Measurements from ENCODE around the gene CASKIN1. TPM values are rescaled to one million over a fixed set of nuclear protein-coding genes. Genes with fewer than 3 reads are reported as not detected.

The CASKIN1 gene
- total and polyA plus RNA-seq, 10 of the 15 experiments (the other 5 are each of a cell fraction or from before 2014, with no cell fraction given) = 0.03 to 0.33 (median 0.11) TPM; not detected in 5

- TF ChIP-seq POLR2A (IDR thresholded peaks at IDR 0.05; ENCODE audit: low read depth, low read length) (0 out of 2 replicates have a peak, but pooled peaks have one; percentile 2), TCF12 (IDR thresholded peaks at IDR 0.05; ENCODE audit: low read depth, low read length) (no peak)
- H3K27me3 ChIP-seq (replicated peaks in 1 of 2; ENCODE audit: control insufficient read depth in 2 of 2, insufficient read depth in 2 of 2, low read length in 1 of 2) = no peaks in the 10 kb centered on the region
- no peak overlapping the region for H3K9ac ChIP-seq (ENCODE audit: control insufficient read depth, insufficient read depth, low read length)
- H3K9me3 ChIP-seq (replicated peaks; ENCODE audit: control insufficient read depth, insufficient read depth, low read length) = no peaks in the 10 kb centered on the region
- ChIA-PET SMC1A (ENCODE audit: uncharacterized antibody, unreplicated experiment) (no interaction called here), CTCF (no interaction called here), RAD21 (ENCODE audit: unreplicated experiment) (no interaction called here), POLR2A (no interaction called here)
- H3K79me2 ChIP-seq (ENCODE audit: control insufficient read depth, insufficient read depth, low read length) = no peaks in the 10 kb centered on the region
- no peak overlapping the region for H3K27ac ChIP-seq (ENCODE audit: control insufficient read depth, insufficient read depth)
- intact Hi-C loops (cut with micrococcal nuclease; ENCODE audit: unreplicated experiment) (no loop called here), in situ Hi-C loops (cut with MboI) (no loop called here)
- H3K4me3 ChIP-seq = no peak overlapping the region
- no TSS peak for BruUV-seq (replicated peaks)
- no peaks in the 10 kb centered on the region for H3K4me1 ChIP-seq (ENCODE audit: control insufficient read depth, insufficient read depth, low read length)
- H3K4me2 ChIP-seq (ENCODE audit: control insufficient read depth, insufficient read depth) = no peak overlapping the region
- WGBS (ENCODE audit: insufficient coverage, insufficient replicate concordance, low lambda C conversion rate, missing lambda C conversion rate) = 92% methylated on average over 16 of the region's 19 CpGs
- H2AFZ ChIP-seq (ENCODE audit: control insufficient read depth, low read depth, low read length) = no peak overlapping the region
- H3K36me3 ChIP-seq (ENCODE audit: control insufficient read depth in 2 of 2, insufficient read depth in 2 of 2, low read length in 1 of 2) = peaks cover 0 to 31% of the 10 kb centered on the region in 2 experiments; a peak in 3 of 4 replicates
- DNase-seq (ENCODE audit: low read depth, low spot score) = no peak
- no peaks in the 10 kb centered on the region for H4K20me1 ChIP-seq (ENCODE audit: control insufficient read depth, insufficient read depth)
- ATAC-seq = no peak
- FAIRE-seq = no peak
Measured at GRCh38 chr16:2235695-2236336, 39.4 kb upstream of the CASKIN1 start.

GRCh38 chr16:2235234-2235651 lies 38.8 kb upstream of the CASKIN1 start:
- DNase-seq (ENCODE audit: low read depth, low spot score) = no peak
- SMC1A ChIA-PET (ENCODE audit: uncharacterized antibody, unreplicated experiment) = no interaction called here

More at GRCh38 chr16:2235234-2235651, 38.8 kb upstream of the CASKIN1 start:
- no peak overlapping the region for H3K9ac ChIP-seq (ENCODE audit: control insufficient read depth, insufficient read depth, low read length)
- POLR2A ChIA-PET = no interaction called here
- H3K4me3 ChIP-seq = no peak overlapping the region
- TF ChIP-seq USF1 (IDR thresholded peaks at IDR 0.05; ENCODE audit: borderline replicate concordance, extremely low read length, insufficient read depth, low read depth, low read length) = no peak
- TF ChIP-seq IKZF2 (IDR thresholded peaks at IDR 0.05) = no peak
- TF ChIP-seq POLR2A (IDR thresholded peaks at IDR 0.05; ENCODE audit: low read depth, low read length) = peak; percentile 10; the same call in 1 of the 2 replicates
- no peak for TF ChIP-seq ASH2L (IDR thresholded peaks at IDR 0.05; ENCODE audit: borderline replicate concordance, low read depth)
- no peaks in the 10 kb centered on the region for H3K79me2 ChIP-seq (ENCODE audit: control insufficient read depth, insufficient read depth, low read length)
- FAIRE-seq = no peak
- H3K27me3 ChIP-seq (replicated peaks in 1 of 2; ENCODE audit: control insufficient read depth in 2 of 2, insufficient read depth in 2 of 2, low read length in 1 of 2) = no peaks in the 10 kb centered on the region
- no peak for ATAC-seq
- H2AFZ ChIP-seq (ENCODE audit: control insufficient read depth, low read depth, low read length) = no peak overlapping the region
- H3K36me3 ChIP-seq (ENCODE audit: control insufficient read depth in 2 of 2, insufficient read depth in 2 of 2, low read length in 1 of 2) = peaks cover 0 to 33% of the 10 kb centered on the region in 2 experiments; a peak in 3 of 4 replicates
- H3K9me3 ChIP-seq (replicated peaks; ENCODE audit: control insufficient read depth, insufficient read depth, low read length) = no peaks in the 10 kb centered on the region
- WGBS (ENCODE audit: insufficient coverage, insufficient replicate concordance, low lambda C conversion rate, missing lambda C conversion rate) = 97% methylated on average over 26 of the region's 28 CpGs
- BruUV-seq (replicated peaks) = no TSS peak
- H4K20me1 ChIP-seq (ENCODE audit: control insufficient read depth, insufficient read depth) = no peaks in the 10 kb centered on the region
- H3K4me2 ChIP-seq (ENCODE audit: control insufficient read depth, insufficient read depth) = no peak overlapping the region
- no peaks in the 10 kb centered on the region for H3K4me1 ChIP-seq (ENCODE audit: control insufficient read depth, insufficient read depth, low read length)
- in situ Hi-C loops (cut with MboI) (no loop called here), intact Hi-C loops (cut with micrococcal nuclease; ENCODE audit: unreplicated experiment) (no loop called here)
- RAD21 ChIA-PET (ENCODE audit: unreplicated experiment) = no interaction called here
- CTCF ChIA-PET = no interaction called here
- H3K27ac ChIP-seq (ENCODE audit: control insufficient read depth, insufficient read depth) = no peak overlapping the region
